Stimulated activated CD8-positive, alpha-beta memory T cell treated with anti-CD3 and anti-CD28 coated beads, Interleukin-15, amount 100 ng/mL, for 48 hours (primary cell): Measurements from ENCODE around the gene OTUD5.
"Not testable (repeated sequence)": the region's sequence is repeated elsewhere in the genome, so short reads cannot be mapped to it uniquely, and the experiment has no call there.

ENCODE experiments used
- DNase-seq, 2 donors: peaks; one replicate each; pipeline ENCODE4 v3.0.0-alpha.2; 2020; ENCODE audit warnings: low read depth in 2 of 2

OTUD5 gene

DNA sequence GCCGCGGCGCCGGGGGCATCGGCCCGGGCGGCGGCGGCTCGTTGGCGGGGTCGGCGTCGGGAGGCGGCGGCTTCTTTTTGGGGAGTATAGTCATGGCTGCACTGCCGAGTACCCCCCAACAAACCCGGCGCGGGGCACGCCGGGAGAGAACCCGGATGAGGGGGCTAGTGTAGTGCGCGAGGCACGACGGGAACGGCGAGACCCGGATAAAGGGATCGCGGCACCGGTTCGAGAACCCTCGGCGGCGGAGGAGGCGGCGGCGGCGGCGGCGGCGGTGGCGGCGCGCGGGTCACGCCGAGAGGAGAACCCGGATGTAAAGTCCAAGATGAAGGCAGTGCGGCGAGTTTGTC, at the start of gene OTUD5:
OTUD5 (minus strand) TSS at position 131 of the 350 bp plus-strand sequence; CDS start at position 94, 37 bp downstream.
- DNase-seq = peak; percentile 57 to 67

- no peak for DNase-seq
Observed at GRCh38 chrX:49003696-49004095, 46.3 kb upstream of the OTUD5 start.

DNA sequence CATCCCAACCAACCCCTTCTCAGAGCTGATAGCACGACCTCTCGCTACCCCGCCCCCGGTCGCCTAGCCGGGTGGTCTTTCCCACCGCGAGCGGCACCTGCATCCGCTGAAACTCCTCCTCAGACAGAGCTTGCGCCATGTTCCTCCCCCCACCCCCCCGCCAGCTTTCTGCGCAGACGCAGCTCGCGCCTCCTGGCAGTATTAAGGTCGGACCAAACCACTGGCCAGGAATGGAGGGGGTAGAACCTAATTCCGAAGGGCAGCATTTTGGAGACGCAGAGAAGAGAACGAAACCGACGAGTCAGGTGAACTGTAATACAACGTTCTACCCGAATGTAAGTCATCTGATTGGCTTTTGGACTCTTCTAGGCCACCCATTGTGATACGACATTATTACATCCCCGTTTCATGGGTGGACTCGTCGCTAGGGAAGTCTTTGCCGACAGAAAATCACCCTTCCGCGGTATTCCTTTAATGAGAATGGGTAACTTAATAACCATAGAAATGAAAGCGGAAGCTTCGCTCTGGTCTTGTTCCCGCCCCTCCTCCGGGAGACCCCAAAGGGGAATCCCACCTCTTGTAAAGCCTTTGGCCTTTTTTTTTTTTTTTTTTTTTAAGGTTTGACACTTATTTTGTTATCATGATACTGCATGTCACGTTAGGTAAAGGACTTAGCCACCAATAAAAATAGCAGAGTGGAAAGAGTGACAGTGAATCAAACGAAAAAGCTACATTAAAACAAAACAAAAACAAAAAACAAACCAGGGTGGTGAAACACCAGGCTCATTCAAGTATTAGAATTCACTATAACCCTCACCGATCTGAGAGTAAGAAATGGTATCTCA, 44.9 kb upstream of the OTUD5 start, which contains the start of gene GRIPAP1:
GRIPAP1 (minus strand) TSS at position 174 of the 845 bp plus-strand sequence; CDS start at position 139, 35 bp downstream.
- DNase-seq = peak; percentile 53

DNA sequence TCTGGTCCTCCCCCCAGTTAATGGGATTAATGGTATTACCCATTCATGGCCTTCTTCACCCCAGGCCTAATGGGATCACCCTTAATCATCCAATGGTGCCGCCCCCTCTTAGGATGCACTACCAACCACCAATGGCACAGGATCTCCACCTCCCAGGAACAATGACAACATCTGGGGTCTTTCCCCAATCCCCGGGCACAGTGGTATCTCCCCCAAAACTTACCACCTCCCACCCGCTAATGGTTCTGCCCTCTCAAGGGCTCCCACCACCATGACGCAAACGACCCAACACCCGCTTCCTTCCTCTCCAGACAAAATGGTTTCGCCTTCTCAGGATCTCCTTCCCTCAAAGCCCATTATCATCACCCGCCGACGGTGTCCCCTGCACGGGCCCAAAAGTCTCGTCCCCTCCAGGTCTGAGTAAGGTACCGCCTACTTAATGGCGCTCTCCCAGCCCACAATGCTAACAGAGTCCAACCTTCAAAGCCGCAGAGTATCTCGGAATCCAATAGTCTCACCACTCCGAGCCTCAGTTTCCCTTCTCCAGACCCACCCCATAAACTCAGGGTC, 44.2 kb upstream of the OTUD5 start:
- peak; percentile 28 to 39 for DNase-seq

DNA sequence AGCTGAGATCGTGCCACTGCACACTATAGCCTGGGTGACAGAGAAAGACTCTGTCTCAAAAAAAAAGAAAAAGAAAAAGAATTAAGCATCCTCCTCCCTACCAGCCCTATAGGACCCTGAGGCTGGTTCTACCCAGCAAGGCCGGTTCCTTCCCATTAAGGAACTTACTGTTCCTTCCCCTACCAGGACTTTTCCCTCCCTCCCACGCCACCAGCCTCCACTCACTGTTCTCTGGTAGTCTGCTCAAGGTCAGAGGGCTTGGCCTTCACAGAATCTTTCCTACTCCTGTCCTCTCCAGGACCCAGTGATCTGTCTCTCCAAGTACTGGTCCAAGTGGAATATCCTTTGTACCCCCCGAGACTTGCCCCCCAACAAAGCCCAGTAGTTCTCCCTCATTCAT, 43.2 kb upstream of the OTUD5 start:
- no peak for DNase-seq

DNA sequence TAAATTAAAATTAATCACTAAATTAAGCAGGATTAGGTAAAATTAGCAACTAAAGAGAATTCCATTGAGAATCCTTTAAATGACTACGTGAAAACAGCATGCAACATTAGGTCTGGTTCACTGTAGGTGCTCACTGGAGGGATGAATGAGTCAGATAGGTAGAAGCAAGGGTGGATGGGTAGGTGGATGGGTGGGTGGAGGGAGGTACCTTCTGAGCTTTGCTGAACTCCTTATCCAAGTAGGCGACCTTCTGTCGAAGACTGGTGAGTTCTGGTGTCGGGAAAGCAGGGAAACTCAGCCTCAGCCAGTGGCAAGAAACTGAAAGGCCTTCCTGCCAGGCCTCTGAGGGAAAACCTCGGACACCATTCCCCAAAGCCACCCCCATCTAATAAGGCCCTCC, 41.6 kb upstream of the OTUD5 start:
- no peak for DNase-seq

DNA sequence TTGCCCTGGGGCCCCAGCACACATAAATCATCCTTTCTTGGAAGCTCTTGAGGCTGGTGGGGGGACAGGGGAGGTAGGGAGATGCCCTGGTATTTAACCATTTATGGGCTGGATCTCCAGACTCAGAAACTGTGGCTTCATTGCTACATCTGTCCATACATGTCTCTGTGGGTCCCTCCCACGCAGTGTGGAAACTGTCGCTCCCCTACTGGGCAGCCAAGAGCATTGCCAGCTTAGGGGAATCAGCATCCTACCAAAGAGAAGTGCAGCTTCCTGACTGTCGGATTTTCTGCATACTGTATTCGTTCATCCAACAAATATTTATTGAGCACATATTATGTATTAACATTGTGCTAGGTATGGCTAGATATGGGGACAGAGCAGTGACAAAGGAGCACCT, 41.0 kb upstream of the OTUD5 start:
- DNase-seq = no peak

GRCh38 chrX:48997865-48998264, 40.5 kb upstream of the OTUD5 start:
- no peak for DNase-seq

DNA sequence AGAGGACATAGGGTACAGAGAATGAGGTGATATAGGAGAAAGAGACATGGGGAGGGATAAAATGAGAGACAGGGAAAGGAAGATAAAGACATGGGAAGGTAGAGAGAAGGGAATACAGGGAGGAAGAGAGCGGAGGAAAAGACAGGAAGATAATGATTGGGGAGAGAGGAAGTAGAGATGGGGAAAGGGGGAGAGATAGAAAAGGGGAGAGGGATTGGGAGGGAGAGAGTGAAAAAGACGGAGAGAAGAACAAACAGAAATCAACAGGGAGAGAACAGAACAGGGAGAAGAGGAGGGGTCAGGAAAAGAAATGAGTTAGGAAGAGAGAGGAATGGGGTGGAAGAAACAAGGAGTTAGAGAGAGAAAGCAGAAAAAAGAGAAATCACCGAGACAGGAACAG, 40.0 kb upstream of the OTUD5 start:
- DNase-seq = no peak

GRCh38 chrX:48996969-48997368, 39.6 kb upstream of the OTUD5 start:
- no peak for DNase-seq

DNA sequence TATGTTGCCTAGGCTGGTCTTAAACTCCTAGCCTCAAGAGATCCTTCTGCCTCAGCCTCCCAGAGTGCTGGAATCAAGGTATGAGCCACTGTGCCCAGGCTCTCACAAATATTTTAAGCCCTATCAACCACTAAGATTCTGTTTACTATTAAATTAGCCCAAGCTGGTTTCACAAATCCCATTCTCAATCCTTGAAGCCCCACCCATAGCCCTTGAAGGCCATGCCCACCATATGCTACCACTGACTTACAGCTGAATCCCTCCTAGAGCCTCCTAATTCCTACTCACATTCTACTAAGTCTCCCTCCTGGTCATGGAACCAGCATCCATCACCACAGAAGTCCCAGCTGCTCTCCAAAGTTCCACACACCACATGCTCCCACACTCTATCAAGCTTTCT, 34.9 kb upstream of the OTUD5 start:
- DNase-seq = no peak

GRCh38 chrX:48989483-48989882, 32.1 kb upstream of the OTUD5 start:
- no peak for DNase-seq

DNA sequence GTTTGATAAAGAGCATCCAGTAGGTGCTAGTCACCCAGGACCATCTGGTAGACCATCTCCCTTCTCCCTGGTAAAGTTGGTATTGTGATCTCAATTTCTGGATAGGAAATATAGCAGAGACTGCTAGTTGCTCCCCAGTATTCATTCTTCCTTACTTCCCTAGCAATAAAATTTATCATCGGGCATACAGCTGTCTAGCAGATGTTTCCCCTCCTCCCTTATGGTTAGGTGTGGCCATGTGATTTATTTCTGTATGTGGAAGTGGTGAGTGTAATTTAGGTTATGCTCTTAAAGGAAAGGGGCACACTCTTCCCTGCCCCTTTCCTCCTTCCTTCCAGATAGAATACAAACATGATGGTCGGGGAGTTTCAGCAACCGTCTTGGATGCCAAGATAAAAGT, 26.5 kb upstream of the OTUD5 start:
- DNase-seq = no peak

- no peak for DNase-seq
Observed at GRCh38 chrX:48983081-48983480, 25.7 kb upstream of the OTUD5 start.

DNA sequence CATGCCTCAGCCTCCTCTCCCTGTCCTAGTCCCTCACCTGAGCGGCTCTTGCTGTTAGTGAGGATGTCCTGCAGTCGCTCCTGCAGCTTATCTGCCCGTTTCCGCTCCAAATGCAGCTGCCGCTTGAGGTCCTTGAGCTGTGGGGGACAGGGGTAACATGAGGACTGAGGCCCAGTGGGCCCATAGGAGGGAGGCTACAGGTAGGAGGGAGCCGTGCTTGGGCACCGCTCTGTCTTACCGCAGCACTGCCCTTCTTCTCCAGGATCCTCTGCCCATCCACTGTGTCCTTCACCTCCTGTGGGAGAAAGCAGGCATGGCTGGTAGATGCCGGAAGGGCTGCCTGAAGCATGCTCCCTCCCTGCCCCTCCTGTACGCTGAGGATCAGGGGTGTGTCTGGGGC, 23.8 kb upstream of the OTUD5 start:
- no peak for DNase-seq

DNA sequence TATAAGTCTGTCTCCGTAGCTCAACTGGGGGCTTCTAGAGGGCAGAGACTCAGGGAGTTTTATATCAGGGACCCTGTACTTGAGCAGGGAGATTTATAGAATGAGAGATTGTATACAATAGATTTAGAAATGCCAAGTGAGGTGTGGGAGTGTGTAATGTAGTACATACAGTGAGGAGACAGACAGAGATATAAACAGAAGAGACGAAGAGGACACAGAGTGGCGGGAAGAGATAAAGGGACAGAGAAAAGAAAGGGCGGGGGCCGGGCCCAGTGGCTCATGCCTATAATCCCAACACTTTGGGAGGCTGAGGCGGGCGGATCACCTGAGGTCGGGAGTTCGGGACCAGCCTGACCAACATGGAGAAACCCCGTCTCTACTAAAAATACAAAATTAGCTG, 22.9 kb upstream of the OTUD5 start:
- DNase-seq = not testable (repeated sequence)

- DNase-seq = no peak
Observed at GRCh38 chrX:48978226-48978625, 20.8 kb upstream of the OTUD5 start.

- no peak for DNase-seq
Observed at GRCh38 chrX:48976086-48976485, 18.7 kb upstream of the OTUD5 start.

DNA sequence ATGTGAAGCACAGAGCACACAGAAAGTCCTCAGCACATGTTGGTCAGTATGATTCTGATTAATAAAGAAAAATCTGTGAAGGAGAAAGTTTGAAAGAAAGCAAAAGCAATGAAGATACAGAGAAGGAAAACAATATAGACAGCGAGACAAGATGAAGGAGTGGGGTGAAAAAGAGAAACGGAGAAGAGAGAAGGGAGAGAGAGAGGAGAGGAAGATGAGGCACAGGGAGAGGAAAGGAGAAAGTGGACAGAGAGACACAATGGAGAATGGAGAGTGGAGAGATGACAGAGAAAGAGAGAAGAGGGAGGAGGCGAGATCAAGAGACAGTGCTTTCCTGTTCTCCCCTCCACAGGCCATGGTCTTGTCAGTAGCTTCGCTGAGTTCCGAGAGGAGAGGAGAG, 18.1 kb upstream of the OTUD5 start:
- DNase-seq = no peak

- DNase-seq = no peak
Observed at GRCh38 chrX:48975041-48975440, 17.6 kb upstream of the OTUD5 start.

DNA sequence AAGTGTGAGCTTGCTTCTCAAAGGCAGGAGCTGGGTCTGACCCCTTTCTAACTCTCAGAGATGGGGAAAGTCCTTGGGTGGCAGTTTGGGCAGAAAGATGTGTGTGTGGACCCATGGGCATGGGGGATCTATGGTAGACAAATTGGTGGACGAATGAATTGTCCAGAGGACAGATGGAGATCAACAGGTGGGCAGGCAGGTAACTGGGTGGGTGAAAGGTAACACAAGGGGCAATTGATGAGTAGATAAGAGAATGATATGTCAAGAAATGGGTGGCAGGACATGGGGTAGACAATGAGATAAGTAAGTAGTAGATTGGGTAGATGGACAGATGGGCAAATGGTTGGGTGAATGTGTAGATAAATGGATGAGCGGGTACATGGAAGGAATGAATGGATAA, 17.2 kb upstream of the OTUD5 start:
- no peak for DNase-seq

DNA sequence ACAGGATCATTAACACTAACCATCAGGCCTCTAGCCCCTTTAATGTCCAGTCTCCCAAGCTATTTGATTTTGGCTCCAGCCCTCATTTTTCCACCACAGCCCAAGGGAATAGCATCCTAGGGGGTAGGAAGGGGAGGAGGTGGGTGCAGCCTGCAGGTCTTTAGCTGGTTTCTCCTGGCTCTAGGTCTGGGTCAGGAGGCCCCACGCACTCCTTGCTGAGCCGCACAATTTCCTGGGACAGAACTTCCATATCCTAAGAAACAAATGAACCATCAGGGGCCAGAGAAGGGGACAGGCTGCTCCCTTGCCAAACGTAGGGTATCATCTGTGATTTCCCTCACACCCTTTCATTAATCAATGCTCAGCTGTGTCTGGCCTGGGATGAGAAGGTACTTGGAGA, 16.6 kb upstream of the OTUD5 start:
- no peak for DNase-seq
